SJCRH30 (cell line): ENCODE results near the gene HOXC11. TPM values are rescaled to one million over a fixed set of nuclear protein-coding genes. Genes with fewer than 3 reads are reported as not detected.
A peak's percentile ranks its signal among the peaks of the same experiment; 100 is the strongest.

ENCODE experiments used
- DNase-seq, 2 experiments: peaks; one replicate each; pipeline ENCODE4 v3.0.0-alpha.2; 2015 to 2020
- H3K27ac ChIP-seq: fragments of 250-450 bp; sonication (Bioruptor Pico); 2 replicates; pipeline ENCODE4 v1.5.1; 2020; ENCODE audit warnings: mild to moderate bottlenecking, moderate library complexity
- H3K27me3 ChIP-seq: fragments of 250-450 bp; sonication (Bioruptor Pico); 2 replicates; pipeline ENCODE4 v1.5.1; 2020; ENCODE audit warnings: mild to moderate bottlenecking, moderate library complexity
- H3K36me3 ChIP-seq: fragments of 250-450 bp; sonication (Bioruptor Pico); 2 replicates; pipeline ENCODE4 v1.5.1; 2020; ENCODE audit warnings: mild to moderate bottlenecking, moderate library complexity
- H3K4me1 ChIP-seq: fragments of 250-450 bp; sonication (Bioruptor Pico); 2 replicates; pipeline ENCODE4 v1.5.1; 2020; ENCODE audit warnings: mild to moderate bottlenecking, moderate library complexity
- H3K4me3 ChIP-seq: fragments of 250-450 bp; sonication (Bioruptor Pico); 2 replicates; pipeline ENCODE4 v1.5.1; 2020; ENCODE audit warnings: mild to moderate bottlenecking, moderate library complexity
- H3K9me3 ChIP-seq: fragments of 250-450 bp; sonication (Bioruptor Pico); replicated peaks from 2 replicates; pipeline ENCODE4 v1.5.1; 2020; ENCODE audit warnings: mild to moderate bottlenecking, moderate library complexity
- total RNA-seq: library from RNA; depleted of rRNA; stranded (reverse); fragments of >200 nt; shearing (Covaris generic); gene quantifications from 2 replicates; pipeline ENCODE4 v1.2.3, GENCODE V29; 2014

HOXC11 gene
- total RNA-seq, 1 experiment from 2014 or later: 1.1 TPM

DNA sequence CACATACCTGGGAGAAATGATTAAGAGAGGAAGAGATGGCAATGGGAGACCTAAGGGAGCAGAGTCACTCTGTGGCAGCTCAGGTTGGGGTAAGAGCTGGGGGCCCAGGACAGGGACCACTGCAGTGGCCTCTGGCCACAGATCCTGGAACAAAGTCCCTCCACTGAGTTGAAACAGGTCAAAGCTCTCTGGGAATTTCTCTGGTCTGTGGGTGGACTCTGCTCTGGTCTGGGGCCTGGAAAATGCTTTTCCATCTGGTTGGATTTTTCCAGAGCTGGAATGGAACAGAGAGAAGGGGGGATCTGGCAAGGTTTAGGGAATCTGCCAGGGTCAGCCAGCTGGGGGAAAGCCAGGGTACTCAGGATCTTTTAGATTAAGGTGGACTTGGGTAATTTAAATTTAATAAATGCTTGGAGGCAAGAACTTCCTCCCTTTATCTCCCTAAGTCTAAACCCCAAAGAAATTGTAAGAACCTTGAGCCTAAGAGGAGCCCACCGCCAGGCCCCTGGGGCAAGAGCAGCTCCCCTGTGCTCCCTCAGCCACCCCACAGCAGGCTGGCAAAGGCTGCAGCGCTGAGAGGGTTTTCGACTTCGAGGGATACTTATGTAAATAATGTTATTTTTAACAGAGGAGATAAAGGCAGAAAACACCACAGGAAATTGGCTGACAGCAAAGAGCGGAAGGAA, 15.8 kb downstream of the HOXC11 start:
- no peak overlapping the region for H3K4me3 ChIP-seq
- no peak for DNase-seq
- H3K27ac ChIP-seq: no peak overlapping the region
- H3K9me3 ChIP-seq: no peaks in the 10 kb centered on the region
- no peaks in the 10 kb centered on the region for H3K4me1 ChIP-seq
- no peaks in the 10 kb centered on the region for H3K36me3 ChIP-seq
- H3K27me3 ChIP-seq: peaks cover 23% of the 10 kb centered on the region

DNA sequence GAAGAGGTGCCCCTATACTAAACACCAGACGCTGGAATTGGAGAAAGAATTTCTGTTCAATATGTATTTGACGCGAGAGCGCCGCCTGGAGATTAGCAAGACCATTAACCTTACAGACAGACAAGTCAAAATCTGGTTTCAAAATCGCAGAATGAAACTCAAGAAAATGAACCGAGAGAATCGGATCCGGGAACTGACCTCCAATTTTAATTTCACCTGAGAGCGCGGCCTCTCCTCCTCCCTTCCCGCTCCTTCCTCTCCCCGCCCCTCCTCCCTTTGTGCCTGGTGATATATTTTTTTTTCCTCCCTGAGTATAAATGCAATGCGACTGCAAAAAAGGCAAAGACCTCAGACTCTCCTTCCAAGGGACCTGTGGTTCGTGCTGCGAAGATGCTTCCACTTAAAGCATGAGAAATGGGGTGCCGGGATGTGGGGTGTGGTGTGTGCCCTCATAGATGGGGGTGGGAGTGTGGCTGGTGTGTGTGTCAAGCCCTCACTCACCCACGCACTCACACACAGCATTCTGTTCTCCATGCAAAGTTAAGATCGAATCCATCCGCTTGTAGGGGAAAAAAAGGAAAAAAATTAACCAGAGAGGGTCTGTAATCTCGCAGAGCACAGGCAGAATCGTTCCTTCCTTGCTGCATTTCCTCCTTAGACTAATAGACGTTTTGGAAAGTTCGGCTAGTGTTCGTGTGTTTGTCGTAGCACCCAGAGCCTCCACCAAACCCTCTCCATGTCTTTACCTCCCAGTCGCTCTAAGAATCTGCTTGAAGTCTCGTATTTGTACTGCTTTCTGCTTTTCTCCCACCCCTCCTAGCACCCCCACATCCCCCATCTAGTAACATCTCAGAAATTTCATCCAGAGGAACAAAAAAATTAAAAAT, 16.5 kb downstream of the HOXC11 start:
- Histone ChIP-seq H3K9me3 (no peaks in the 10 kb centered on the region), H3K4me1 (no peaks in the 10 kb centered on the region), H3K27ac (no peak overlapping the region), H3K4me3 (no peak overlapping the region), H3K27me3 (peaks cover 23% of the 10 kb centered on the region), H3K36me3 (no peaks in the 10 kb centered on the region)
- no peak for DNase-seq

DNA sequence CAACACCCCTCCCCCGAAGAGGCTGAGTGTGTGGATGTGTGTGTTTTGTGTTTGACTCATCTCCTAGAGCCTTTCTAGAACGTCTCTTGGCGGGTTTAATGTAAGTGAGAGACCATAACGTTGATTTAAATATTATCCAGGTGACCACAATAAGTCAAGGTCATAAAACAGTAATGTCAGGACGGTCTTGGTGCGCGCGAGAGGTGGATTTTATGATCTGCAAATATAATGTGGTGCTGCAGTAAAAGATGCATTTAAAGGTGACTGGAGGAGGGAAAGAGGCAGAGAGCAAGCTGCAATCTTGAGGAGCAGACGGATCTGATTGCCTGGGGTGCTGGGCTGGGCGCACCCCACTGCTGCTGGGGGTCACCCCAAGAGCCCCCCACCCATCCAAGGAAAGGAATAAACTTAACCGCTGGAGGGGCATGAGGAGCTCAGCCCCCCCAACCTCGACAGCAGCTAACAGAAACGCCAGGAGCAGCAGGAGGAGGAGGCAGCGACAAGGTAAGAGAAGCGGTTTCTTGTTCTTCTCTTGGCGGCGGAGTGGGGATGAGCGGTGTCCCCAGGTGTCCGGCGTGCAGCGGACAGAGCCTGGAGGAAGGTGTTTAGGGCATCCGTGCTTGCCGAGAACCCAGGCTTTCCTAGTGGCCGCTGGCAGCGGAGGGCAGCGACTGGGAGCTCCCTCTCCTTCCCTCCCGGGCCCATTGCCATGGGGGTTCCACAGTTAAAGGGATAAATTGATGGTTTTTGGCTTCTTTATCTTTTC, 17.6 kb downstream of the HOXC11 start:
- Histone ChIP-seq H3K27me3 (peaks cover 23% of the 10 kb centered on the region), H3K4me3 (no peak overlapping the region), H3K27ac (no peak overlapping the region), H3K4me1 (no peaks in the 10 kb centered on the region), H3K9me3 (no peaks in the 10 kb centered on the region), H3K36me3 (no peaks in the 10 kb centered on the region)
- no peak for DNase-seq

DNA sequence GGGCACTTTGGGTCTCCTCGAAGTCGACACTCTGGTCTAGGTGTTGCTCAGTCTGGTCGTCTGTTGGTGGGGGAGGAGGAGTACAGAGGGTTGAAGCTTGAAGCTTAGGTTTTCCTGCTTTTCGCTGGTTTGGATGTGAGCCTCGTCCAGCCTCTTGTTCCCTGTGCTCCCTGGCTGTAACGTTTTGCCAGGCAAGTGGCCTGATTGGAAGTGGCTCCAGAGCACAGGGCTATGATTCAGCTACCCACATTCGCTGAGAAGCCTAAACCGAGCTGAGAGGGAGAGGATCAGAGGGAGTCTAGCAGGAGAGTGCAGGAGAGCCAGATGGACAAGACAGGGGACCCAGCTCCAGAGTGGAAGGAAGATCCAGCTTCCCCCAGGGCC, 18.1 kb downstream of the HOXC11 start:
- H3K27ac ChIP-seq: no peak overlapping the region
- no peaks in the 10 kb centered on the region for H3K4me1 ChIP-seq
- no peak for DNase-seq
- H3K36me3 ChIP-seq: no peaks in the 10 kb centered on the region
- H3K9me3 ChIP-seq: no peaks in the 10 kb centered on the region
- peaks cover 23% of the 10 kb centered on the region for H3K27me3 ChIP-seq
- no peak overlapping the region for H3K4me3 ChIP-seq

DNA sequence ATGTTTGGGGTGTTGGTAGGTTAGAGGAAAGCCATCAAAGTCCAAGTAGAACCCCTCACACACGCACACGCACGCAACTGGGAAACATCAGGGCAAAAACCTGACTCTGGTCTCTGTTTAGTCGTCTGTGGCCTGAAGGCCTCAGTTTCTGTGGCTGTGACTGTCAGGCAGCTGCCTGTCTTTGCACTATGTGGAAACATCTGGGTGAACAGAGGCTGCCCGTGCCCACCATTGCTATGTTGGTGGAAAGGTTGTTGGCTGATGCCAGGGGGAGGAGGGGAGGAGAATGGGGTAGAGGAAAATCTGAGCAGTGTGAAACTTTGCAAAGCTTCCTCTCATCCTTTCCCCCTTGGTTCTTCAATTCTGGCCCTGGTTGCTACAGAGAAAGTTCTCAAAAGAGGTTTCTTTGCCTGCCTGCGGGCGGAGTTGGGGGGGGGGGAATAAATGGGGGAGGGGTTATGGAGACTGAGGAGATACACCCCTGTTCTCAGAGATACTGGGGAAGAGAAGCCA, 19.5 kb downstream of the HOXC11 start:
- Histone ChIP-seq H3K36me3 (no peaks in the 10 kb centered on the region), H3K27me3 (peaks cover 23% of the 10 kb centered on the region), H3K4me3 (no peak overlapping the region), H3K9me3 (no peaks in the 10 kb centered on the region), H3K4me1 (no peaks in the 10 kb centered on the region), H3K27ac (no peak overlapping the region)
- no peak for DNase-seq

DNA sequence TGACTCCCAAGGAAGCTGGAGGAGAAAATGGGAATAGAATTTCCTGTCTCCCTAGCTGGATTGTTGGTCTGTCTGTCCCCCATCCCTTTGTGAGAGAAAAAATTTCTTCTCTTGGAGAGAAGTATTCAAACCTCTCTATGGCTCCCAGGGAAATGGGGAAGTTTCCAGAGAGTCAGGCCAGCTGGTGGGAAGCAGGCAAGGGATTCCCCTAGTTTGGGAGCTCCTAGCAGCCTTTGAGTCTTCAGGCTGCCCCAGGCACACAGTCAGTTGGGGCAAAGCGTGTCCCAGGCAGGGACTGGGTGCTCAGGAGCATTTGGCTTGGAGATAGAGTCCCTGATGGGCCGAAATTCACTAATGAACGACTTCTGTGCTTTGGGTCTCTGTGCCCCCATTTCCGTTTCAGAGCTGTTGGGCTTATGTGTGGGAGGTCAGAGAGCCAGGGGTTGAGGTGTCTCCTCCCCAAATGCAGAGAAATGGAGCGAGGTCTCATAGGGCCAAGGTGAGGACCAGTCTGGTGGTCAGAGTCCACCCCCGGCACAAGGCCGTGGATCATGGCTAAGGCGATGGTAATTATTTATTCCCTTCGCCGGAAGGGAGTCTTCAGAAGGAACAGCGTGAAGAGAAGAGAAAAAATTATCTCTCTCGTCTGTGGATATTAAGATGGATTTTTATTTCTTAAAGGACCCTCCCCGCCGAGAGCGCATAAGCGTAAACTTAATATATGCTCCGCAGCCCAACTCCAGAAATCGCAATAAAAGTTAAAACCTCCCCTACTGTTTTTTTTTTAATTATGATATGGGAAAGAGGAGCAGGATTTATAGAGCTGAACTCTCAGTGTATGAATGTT, 20.5 kb downstream of the HOXC11 start:
- Histone ChIP-seq H3K4me1 (no peaks in the 10 kb centered on the region), H3K36me3 (no peaks in the 10 kb centered on the region), H3K27ac (no peak overlapping the region), H3K27me3 (peaks cover 23% of the 10 kb centered on the region), H3K4me3 (no peak overlapping the region), H3K9me3 (no peaks in the 10 kb centered on the region)
- no peak for DNase-seq

DNA sequence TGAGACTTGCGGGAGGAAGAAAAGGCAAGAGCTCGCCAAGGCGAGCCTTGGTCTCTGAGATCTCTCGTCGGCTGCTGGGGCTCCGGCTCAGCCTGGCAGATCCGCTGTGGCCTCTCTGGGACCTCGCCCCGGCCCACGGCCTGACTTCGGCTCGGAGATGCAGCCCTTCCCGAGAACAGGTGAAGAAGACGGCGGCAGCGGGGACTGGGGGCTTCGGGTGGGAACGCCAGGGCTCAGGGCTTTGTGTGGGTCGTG, 21.0 kb downstream of the HOXC11 start:
- H3K27ac ChIP-seq: no peak overlapping the region
- H3K4me1 ChIP-seq: no peaks in the 10 kb centered on the region

DNA sequence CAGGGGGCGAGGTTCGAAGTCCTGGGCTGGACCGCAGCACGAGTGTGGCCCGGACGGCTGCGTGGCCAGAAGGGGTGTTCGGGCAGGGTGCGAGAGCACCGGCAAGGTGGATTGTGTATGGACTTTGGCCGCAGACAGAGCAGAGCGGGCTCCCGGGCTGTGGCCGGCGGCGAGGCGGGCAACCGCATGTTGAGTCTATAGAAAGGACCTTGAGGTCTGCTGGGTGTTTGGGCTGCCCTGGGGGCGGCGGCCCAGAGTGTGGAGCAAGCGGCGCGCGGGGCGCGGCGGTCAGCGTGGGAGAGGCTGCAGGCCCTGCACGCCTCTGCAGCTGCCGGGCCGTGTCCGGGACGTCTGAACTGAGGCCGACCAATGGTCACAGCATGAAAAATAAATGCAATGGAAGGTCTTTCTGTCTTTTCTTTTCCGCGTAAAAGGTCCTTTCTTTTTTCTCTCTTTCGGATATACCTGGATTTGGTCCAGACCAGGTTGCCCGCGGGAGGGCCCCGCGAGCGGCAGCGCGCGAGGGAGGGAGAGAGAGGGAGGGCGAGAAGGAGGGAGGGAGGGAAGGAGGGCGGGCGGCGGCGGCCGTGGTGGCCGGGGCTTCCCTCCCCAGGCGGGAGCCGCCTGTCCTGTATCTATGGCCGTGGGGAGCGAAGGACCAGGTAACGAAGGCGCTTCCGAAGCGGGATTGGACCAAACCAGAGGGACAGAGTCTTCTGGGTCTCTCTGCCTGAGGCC, 21.5 kb downstream of the HOXC11 start:
- H3K4me1 ChIP-seq: no peaks in the 10 kb centered on the region
- no peaks in the 10 kb centered on the region for H3K9me3 ChIP-seq
- peak overlapping the region; percentile 62; the same call in 1 of the 2 replicates for H3K4me3 ChIP-seq
- H3K36me3 ChIP-seq: no peaks in the 10 kb centered on the region
- peaks cover 21% of the 10 kb centered on the region for H3K27me3 ChIP-seq
- no peak overlapping the region for H3K27ac ChIP-seq
- no peak for DNase-seq

More for the DNA sequence above, 21.0 kb downstream of the HOXC11 start:
- Histone ChIP-seq H3K27me3 (peaks cover 23% of the 10 kb centered on the region), H3K4me3 (no peak overlapping the region), H3K9me3 (no peaks in the 10 kb centered on the region), H3K36me3 (no peaks in the 10 kb centered on the region)
- DNase-seq: no peak

DNA sequence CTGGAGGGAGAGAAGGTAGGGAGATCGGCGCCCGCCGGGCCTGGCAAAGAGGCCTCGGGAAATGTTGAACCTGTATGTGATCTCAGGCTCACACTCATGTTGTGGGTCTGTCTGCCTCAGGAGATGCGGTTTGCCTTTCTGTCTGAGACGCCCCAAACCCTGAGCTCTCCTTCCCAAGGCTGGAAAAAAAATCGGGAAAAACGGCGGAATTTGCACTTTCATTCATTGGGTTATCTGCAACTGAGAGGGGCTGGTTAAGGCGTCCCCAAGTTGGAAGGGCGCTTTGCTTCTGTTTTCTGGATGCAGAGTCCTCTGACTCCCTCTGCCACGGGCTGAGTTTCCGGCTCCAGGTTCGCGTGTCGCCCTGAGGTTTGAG, 22.1 kb downstream of the HOXC11 start:
- no peaks in the 10 kb centered on the region for H3K9me3 ChIP-seq
- DNase-seq: no peak
- H3K4me3 ChIP-seq: peak overlapping the region; percentile 62
- H3K27me3 ChIP-seq: peaks cover 17% of the 10 kb centered on the region
- H3K36me3 ChIP-seq: no peaks in the 10 kb centered on the region
- peak overlapping the region; percentile 80 for H3K27ac ChIP-seq
- H3K4me1 ChIP-seq: no peaks in the 10 kb centered on the region

DNA sequence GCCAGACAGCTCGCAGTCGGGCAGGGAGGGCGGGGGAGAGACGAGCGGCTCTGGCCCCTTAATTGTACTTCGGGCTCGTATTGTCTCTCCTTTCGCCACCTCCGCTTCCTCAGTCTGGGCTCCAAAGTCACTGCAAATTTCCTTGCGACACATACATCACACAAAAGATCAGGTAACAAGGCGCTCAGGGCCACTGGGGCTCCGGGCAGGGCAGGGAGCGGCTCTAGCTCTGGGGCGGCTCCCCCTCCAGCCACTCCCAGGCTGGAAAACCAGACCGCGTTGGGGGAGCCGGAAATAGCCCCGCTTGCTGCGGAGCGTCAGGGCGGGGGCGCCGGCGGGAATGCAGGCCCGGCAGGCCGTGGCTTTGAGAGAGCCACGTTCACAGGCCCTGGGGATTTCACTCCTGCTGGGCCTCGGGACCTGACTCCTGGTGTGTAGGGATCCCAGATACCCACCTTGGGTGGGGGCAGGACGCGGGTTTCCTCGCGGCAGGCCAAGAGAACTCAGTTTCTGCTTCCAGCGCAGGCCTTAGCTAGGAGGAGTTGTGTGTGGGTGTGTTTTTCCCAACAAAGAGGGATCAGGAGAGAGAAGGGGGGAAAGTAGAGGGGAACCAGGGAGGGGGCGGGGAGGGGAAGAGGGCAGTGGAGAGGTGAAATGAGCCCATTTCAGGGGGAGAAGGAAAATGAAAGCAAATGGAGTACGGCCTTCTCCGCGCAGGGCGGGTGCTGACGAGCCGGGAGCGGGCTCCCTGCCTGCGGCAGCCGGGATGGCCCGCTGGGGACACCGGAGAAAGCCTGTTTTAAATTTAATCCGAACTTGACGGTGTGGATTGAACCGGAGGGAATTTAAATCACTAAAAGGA, 22.7 kb downstream of the HOXC11 start:
- H3K4me3 ChIP-seq: peak overlapping the region; percentile 62
- H3K4me1 ChIP-seq: no peaks in the 10 kb centered on the region
- no peaks in the 10 kb centered on the region for H3K36me3 ChIP-seq
- DNase-seq: peak; percentile 81
- no peaks in the 10 kb centered on the region for H3K9me3 ChIP-seq
- peak overlapping the region; percentile 80 for H3K27ac ChIP-seq
- H3K27me3 ChIP-seq: peaks cover 14% of the 10 kb centered on the region

DNA sequence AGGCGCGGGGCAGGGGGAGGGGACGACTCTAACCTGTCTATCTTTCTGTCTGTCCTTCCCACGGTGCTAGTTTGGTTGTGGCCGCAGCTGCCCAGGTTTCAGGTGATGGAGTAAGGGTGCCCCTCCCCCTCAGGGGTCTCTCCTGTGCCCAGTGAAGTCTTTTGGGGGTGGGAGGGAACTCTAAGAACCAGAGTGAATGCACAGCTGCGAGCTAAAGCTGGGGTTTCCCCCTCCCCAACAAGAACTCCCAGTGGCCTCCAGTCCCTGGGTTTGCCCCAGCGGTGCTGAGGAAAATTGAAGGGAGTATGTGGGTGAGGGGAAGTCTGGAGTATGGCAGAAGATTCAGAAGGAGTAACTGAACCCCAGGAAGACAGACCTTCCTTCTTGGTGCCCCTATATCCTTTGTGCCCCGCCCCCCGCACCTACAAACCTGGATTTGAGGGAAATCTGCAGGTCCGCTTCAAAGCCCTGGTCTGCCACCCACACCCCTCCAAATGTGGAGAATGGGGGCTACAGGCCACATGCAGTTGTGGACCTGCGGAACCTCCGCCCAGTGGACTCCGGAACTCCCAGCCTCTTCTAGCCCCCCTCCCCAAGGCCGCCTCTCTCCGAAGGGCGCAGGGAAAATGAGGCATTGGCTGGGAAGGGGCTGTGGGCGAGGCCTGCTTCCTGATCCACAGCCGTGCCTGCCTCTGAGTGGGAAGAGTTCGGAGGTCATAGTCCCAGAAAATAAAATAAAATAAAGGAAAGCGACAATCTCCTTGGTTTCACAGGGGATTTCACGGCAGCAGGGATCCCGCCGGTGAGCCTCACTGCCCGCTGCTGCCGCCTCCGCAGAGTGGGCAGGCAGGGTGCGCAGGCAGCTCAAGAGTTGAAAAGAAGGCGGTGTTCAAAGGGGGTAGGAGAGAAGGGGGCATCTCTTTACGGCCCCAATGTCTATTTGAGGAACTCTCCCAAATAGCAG, 23.6 kb downstream of the HOXC11 start:
- Histone ChIP-seq H3K4me1 (no peaks in the 10 kb centered on the region), H3K4me3 (peak overlapping the region; percentile 62), H3K27ac (peak overlapping the region; percentile 80; the same call in 1 of the 2 replicates), H3K36me3 (no peaks in the 10 kb centered on the region), H3K9me3 (no peaks in the 10 kb centered on the region), H3K27me3 (peaks cover 6% of the 10 kb centered on the region; the same call in 1 of the 2 replicates)
- DNase-seq: no peak
